Sigmoid colon (tissue), 3 donors: ENCODE measurements around the gene CAMSAP3.

Experiments used
- CTCF ChIP-seq, 4 experiments: fragments of 450-650 bp in 3 of 4; fragments of 200-600 bp in 1 of 4; IDR thresholded peaks; one replicate each; pipeline ENCODE4 v1.5.1; 2016 to 2019; ENCODE audit warnings: antibody characterized with exemption in 4 of 4, mild to moderate bottlenecking in 3 of 4, moderate library complexity in 2 of 4
- POLR2A ChIP-seq, 2 donors: fragments of 450-650 bp; IDR thresholded peaks; one replicate each; pipeline ENCODE4 v1.6.1; 2016; ENCODE audit warnings: antibody characterized with exemption in 2 of 2, mild to moderate bottlenecking in 2 of 2, moderate library complexity in 2 of 2

- TF ChIP-seq CTCF (IDR thresholded peaks at IDR 0.05): no peak
- no peak for TF ChIP-seq POLR2A (IDR thresholded peaks at IDR 0.05)
These were observed 36.6 kb upstream of the CAMSAP3 start for GRCh38 chr19:7559102-7559501.
